ENCODE data around the gene FKBP4. TPM values are rescaled to one million over a fixed set of nuclear protein-coding genes. Genes with fewer than 3 reads are reported as not detected.

FKBP4 gene
- total and polyA plus RNA-seq, 9 of the 15 experiments (the other 6 are each of a cell fraction or from before 2014, with no cell fraction given) = 16.3 to 154 (median 90.1) TPM

DNA sequence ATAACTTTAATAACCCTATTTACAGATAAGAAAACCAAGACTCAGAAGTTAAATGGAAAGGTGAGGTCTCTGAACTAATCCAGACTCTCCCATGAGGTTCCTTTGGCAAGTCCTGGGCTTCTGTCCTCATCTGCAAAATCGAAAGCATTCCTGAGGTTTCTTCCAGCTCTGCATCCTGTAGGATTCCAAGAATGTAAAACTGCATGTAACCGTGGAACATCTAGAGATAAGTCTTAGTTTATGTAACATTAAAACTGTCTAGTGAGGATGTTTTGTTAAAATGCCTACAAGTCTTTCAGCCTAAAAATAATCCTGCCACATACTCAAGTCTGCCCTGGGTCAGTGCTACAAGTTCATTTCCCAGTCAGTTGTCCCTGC, 10.4 kb downstream of the FKBP4 start (continued):
- TF ChIP-seq SIN3B (IDR thresholded peaks at IDR 0.05; ENCODE audit: low read depth) (no peak), ZNF445 (CRISPR knock-in tag; IDR thresholded peaks at IDR 0.05; ENCODE audit: low read depth) (no peak), HMG20A (CRISPR knock-in tag; conservative IDR thresholded peaks at IDR 0.05) (no peak)

GRCh38 chr12:2806700-2807099, 11.9 kb downstream of the FKBP4 start:
- H3K4me3 ChIP-seq = no peak overlapping the region
- ATAC-seq (no peak), DNase-seq (ENCODE audit: extremely low read depth in 1 of 4, low spot score in 3 of 4) (no peak), FAIRE-seq (no peak)
- CTCF ChIA-PET (ENCODE audit: low intra/inter-chr PET ratio) = no interaction called here
- WGBS (ENCODE audit: insufficient coverage, low coverage, missing lambda C conversion rate) = 74% methylated on average over 3 of the region's 6 CpGs
- H3K4me1 ChIP-seq (replicated peaks in 1 of 2; ENCODE audit: control insufficient read depth in 2 of 2, insufficient read depth in 2 of 2, low read length in 2 of 2) = peaks cover 0 to 2% of the 10 kb centered on the region in 2 experiments; a peak in 1 of 5 replicates
- no peaks in the 10 kb centered on the region for H3K9me1 ChIP-seq (ENCODE audit: control insufficient read depth, insufficient read depth, low read length)
- in situ Hi-C loops (cut with MboI) = no loop called here
- no TSS peak for BruUV-seq (replicated peaks)
- no peak overlapping the region for H3K27ac ChIP-seq (ENCODE audit: extremely low read depth, low read depth, low read length)
- TF ChIP-seq NBN (IDR thresholded peaks at IDR 0.05; ENCODE audit: low read depth) = no peak
- no peak for TF ChIP-seq NR2F6 (CRISPR knock-in tag; IDR thresholded peaks at IDR 0.05)
- TF ChIP-seq ZNF140 (CRISPR knock-in tag; IDR thresholded peaks at IDR 0.05) = no peak
- peak; percentile 33; the same call in 1 of the 2 replicates for TF ChIP-seq ZNF121 (CRISPR knock-in tag; conservative IDR thresholded peaks at IDR 0.05)
- TF ChIP-seq DDX20 (tag; IDR thresholded peaks at IDR 0.05; ENCODE audit: low read depth) = no peak
- no peak overlapping the region for H3K9ac ChIP-seq (ENCODE audit: insufficient read depth in 1 of 2, low read depth in 2 of 2, low read length in 2 of 2)
- intact Hi-C loops (cut with micrococcal nuclease) = no loop called here
- peaks cover 47% of the 10 kb centered on the region; the same call in 2 of the 3 replicates for H3K36me3 ChIP-seq (ENCODE audit: control insufficient read depth, insufficient read depth, low read length)
- H3K9me3 ChIP-seq (replicated peaks; ENCODE audit: control insufficient read depth, insufficient read depth, low read depth, low read length) = no peaks in the 10 kb centered on the region
- H3K27me3 ChIP-seq (ENCODE audit: control insufficient read depth in 2 of 2, insufficient read depth in 2 of 2, low read length in 2 of 2) = no peaks in the 10 kb centered on the region
- no peaks in the 10 kb centered on the region for H3K79me2 ChIP-seq (ENCODE audit: control insufficient read depth, insufficient read depth, low read length)
- H2AFZ ChIP-seq (ENCODE audit: low read depth, low read length) = no peak overlapping the region
- POLR2A ChIA-PET = interaction anchor here (1.2 kb wide), 1 partner anchor 10 kb away, joined by 3 read pairs; no protein-coding TSS in a partner anchor
- no peak overlapping the region for H3K4me2 ChIP-seq (ENCODE audit: insufficient read depth, low read length)
- no peaks in the 10 kb centered on the region for H4K20me1 ChIP-seq (replicated peaks; ENCODE audit: control insufficient read depth, insufficient read depth, low read length)
